GM21381 (cell line): ENCODE measurements around the gene GMDS.
A peak's percentile ranks its signal among the peaks of the same experiment; 100 is the strongest.

Experiments used
- ATAC-seq: cut with Tn5 transposase; IDR thresholded peaks from one replicate; pipeline ENCODE4 v1.9.1; 2021; ENCODE audit warnings: mild to moderate bottlenecking, moderate library complexity; ENCODE audit not compliant: unreplicated experiment

The GMDS gene

DNA sequence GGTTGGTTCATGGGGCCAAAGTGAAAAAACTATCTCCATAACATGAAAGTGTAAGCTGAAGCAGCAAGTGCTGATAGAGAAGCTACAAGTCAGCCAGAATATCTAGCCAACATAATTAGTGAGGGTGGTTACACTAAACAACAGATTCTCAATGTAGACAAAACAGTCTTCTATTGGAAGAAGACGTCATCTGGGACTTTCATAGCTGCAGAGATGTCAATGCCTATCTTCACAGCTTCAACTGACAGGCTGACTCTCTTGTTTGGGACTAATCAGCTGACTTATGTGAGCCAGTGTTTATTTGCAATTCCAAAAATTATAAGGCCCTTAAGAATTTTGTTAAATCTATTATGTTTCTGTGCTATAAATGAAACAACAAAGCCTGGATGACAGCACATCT is 63.2 kb downstream of the GMDS start:
- no peak for ATAC-seq

DNA sequence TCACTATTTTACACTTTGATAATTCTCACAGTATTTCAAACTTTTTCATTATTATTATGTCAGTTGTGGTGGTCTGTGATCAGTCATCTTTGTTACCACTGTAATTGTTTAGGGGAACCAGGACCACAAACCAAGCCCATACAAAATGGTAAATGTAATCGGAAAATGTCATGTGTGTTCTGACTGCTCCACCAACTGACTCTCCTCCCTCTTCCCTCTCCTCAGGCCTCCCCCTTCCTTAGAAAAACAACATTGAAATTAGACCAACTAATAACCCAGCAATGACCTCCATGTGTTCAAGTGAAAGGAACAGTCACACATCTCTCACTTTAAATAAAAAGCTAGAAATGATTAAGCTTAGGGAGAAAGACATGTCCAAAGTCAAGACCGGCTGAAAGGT is 63.8 kb downstream of the GMDS start:
- ATAC-seq = no peak

DNA sequence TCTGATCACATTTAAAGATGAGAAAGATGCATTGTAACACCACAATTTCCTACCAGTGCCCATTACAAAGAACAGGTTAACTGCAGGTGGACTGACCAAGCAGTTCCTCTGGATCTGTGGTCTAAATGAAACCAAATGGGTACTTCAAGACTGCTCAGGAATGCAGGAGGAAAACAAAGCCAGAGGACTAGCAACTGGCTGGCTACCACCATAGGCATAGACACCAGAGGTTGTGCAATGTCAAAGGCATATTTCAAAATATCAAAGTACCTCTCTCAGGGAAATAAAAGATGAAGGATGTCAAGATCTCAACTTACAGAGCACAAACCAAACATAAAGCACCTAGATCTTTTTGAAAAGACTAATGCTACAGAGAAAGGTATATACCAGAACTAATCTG is 65.5 kb downstream of the GMDS start:
- ATAC-seq = no peak

DNA sequence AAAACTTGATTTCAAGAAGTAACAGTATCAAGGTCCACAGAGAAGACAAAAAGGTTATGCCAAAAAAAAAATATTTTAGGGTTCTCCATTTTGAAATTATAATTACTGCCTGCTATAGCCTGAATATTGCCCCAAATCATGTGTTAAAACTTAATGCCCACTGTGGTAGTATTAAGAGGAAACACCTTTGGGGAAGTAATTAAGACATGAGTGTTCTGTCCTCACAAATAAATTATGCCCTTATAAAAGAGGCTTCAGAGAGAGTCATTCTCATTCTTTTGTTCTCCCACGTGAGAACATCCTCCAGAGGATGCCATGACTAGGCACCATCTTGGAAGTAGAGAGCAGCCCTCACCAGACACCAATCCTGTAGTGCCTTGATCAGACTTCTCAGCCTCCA is 66.2 kb downstream of the GMDS start:
- ATAC-seq = no peak

DNA sequence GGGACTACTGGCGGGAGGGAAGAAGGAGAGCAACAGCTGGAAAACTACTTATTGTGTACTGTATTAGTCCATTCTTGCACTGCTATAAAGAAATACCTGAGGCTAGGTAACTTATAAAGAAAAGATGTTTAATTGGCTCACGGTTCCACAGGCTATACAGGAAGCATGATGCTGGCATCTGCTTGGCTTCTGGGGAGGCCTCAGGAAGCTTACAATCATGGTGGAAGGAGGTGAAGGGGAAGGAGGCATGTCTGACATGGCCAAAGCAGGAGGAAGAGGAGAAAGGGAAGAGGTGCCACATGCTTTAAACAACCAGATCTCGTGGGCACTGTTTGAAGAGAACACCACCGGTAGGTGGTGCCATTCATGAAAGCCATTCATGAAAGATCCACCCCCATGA is 67.3 kb downstream of the GMDS start:
- ATAC-seq = no peak

DNA sequence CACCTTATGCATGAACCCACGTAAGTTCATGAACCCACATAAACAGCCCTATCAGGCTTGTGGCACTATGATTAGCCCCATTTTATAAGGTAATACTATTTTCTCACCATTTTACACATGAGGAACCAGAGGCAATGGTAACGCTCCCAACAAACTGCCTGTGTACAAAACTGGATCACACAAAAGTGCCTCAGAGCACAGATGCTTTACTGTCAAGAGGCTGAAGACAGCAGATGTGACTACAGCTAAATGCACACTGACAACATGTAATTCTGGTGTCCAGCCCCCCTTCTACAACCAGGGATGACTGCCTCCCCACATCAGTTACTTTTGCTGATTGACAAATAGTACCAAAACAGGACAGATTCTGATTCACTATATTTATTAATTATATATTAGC is 69.6 kb downstream of the GMDS start:
- no peak for ATAC-seq

DNA sequence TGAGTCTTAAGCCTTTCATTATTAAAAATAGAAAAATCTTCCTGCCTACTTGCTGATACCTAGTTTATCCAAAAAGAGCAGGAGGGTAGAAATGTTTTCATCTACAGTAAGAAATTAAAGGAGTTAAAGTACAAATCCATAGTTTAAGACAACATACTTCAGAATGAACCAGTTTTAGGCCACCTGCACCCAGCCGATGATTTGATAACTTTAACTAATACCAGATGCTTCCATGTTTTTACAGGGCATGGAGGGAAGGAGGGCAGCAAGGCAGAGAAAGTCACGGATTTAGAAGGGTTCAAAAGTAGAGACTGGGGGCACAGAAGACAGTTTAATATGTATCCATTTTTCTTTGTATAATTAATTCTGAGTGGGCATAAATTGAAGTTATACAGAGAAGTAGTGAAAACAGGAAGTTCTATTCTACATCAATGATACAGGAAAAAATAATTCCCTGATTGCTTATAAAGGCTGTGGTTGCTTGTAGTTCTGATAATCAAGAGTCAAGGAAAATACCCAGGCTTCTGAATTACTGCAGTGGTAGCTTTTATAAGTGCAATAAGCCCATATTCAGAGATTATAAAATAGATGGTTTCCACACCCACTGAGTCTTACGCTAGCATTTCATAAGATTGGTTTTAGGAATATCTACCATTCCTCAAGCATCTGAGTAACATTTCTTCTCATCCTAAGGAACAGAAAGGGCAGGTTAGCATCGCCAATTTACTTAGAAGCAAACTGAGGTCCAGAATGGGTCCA is 72.0 kb downstream of the GMDS start:
- ATAC-seq = no peak

DNA sequence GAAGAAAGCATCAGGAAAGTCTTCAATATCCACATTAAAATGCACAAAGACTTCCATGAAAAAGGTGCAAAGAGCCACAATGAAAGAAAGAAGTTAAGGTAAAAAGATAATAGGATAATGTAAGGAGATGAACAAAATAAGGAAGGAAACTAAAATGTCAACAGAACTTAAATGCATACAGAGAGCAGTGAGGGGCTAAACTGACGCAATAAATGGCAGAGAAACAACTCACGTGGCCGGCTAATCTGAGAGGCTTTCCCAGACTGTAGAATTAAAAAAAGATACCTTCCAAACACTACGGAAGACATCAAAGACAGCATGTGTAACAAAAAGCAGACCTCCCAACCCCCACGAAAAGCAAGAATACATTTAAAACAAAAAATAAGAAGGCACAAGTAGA is 73.7 kb downstream of the GMDS start:
- no peak for ATAC-seq

DNA sequence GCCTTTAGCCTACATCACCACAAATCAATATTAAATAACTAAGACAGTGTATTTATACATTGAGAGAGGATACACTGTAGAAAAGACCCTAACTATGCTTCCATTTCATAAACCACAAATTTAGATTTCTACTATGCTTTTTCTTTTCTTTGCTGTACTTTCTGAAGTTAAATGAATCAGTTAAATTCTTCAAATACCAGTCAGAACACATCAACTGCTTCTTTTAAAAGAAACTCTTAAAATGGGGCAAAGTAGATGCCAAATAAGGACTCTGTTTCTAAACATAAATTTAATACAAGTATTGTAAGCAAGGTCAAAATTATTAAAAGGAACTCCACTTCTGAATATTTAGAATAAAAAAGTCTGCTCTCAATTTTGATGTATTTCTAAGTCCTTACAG is 76.9 kb downstream of the GMDS start:
- ATAC-seq = no peak

DNA sequence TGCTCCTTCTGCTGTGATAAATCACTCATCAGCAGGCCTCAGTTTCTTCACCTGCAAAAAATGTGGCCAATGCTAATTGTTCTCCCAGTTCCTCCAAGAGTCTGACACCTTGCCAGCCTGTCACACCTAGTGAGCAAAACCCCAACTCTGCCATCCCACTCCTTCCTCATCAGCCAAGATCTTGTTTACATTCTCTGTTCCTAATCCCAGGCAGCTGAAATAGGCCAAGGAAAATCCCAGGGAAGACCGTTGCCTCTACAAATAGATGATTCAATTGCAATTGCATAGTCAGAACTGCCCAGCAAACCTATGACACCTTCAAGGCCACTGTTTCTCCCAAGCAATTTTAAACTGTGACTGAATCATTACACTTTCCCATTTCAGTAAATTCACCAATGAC is 78.7 kb downstream of the GMDS start:
- no peak for ATAC-seq

DNA sequence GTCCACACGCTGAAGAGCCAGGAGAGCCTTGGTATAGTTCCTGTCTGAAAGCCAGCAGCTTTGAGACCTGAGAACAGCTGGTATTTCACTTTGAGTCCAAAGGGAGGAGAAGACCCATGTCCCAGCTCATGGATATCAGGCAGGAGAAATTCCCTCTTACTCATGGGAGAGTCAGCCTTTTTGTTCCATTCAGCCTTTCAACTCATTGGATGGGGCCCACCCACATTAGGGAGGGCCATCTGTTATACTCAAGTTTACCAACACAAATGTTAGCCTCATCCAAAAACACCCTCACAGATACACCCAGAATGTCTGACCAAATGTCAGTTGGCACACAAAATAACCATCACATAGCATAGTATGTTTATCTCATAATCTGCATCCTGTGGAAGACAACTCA is 80.1 kb downstream of the GMDS start:
- no peak for ATAC-seq

DNA sequence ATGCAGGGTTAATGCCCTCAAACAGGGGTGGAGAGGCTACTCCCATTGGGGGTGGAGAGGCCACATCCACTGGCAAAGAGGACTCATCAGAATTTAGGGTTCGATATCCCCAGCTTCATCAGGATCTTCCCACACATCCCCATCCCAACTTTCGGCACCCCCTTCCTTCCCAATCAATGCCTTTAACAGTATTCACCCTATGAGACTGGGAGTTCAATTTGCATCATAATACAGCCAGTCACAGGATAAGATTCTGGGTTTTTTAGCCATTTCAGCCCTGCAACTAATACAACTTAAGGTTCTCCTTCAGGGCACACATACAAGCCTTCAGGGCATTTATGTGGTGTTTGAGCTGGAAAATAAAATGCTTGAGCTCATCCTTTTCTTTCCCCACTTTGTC is 80.9 kb downstream of the GMDS start:
- no peak for ATAC-seq

DNA sequence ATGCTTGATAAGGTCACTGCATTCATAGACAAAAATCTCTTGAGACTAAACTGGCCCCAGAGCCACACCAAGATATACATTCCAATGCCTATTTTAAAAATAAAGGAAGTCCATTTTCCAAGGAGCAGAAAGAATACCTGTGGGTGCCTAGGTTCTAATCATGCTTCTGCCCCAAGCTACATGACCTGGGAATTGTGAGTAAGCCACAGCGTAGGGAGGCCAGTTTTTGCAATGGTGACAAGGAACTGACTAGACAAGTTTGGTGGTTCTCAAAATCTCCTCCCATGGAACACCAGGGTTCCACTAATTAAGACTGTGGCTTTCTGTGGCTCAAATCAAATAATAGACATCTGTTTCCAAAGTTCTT is 83.3 kb downstream of the GMDS start:
- no peak for ATAC-seq

DNA sequence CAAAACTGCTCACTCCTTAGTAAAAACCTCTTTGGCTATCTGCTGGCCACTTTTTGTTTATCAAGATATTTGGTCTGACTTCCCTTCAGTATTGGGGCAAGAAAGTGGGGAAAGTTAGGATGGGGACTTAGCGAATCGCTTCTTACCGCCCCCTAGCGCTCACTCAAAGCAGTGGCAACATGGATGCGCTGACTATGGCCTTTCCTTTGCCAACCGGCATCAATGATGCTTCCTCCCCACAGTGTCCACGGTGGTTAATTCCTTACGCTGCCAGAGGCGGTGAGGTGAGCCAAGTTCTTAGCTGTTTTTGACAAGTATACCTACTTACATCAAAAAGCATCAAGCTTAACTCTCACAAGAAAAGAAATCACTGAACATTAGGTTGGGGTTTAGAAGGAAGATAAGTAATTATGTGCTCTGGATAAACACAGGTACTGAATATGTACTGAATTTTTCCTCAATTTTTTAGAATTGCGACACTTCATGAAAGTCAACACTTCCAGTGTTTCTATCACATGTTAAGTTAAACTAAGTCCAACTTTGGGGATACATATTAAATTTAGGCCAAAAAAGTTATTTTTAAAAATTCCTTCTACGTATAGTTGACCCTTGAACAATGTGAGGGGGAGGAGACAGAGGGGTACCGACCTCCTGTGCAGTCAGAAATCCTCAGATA is 86.7 kb downstream of the GMDS start:
- no peak for ATAC-seq

DNA sequence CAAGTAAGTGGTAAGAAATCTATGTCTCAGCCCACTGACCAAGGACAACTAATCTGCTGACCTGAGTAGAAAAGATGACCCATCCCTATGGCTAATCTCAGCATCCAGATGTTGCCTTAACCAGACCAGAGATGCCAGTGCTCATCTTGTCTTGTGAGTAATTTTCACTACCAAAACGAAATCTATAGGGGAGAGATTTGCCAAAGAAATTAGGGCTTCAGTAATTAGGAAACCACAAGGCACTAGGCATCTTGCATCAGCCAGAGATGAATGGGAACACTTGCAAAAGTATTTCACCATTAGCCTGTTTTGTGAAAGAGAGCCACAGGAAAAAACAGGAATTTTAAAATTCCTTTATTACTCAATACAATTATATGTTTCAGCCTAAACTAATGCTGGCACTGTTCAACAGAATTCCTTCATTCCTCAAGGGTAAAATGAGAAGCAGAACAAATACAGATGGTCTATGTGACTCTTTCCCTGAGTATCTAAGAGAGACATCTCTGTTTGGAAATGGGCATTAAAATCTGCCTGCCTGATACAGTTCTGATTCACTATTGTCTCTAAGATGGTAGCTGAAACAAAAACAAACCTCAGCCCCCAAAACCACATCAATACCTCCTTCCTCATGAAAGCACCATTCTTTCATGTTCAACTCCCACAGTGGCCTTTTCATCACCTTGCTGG is 87.8 kb downstream of the GMDS start:
- ATAC-seq = peak; percentile 56

DNA sequence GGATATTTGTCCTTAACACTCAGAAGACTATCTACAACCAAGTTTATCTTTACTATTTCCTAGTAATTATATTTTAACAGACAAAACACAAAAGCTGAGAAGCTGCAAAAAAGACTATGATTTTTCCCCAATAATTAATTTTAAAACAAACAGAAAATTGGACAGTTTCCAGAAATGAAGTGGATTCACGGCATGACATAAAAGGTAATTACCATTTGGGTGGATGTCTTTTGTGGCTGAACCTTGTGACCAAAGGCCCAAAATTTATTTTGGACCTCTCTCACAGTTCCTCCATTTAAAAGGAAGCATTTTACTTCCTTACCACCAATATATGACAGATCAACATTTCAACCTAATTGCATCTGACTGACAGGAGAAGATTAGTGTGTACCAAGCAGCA is 90.2 kb downstream of the GMDS start:
- ATAC-seq = no peak

DNA sequence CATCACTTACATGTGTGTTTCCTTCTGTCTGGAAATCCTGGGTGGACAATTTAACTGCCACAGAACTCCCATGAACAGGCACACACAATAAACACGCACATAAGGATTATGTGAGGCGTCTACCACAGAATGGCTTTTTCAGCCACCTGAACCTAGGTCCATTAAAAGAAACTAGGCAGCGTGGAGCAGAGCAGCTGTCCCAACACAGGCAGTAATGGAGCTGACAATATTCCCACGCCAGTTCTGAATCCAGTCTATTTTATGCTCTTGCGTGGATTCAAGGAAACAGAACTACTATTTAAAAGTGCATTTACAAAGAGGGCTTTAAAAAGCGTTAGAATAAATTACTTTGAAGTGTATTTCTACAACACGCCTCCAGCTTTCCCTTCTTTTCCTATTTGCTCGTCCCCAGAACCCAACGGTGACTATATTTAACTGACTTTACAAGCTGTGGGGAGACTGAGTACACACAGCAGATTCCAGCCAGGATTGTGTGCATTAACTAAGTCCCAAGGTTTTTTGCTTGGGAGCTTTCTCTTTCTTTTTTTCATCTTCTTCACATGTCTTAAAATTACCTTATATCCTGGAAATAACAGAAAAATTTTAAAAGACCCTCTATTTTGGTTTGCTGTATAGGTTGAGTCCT is 95.9 kb downstream of the GMDS start:
- no peak for ATAC-seq

DNA sequence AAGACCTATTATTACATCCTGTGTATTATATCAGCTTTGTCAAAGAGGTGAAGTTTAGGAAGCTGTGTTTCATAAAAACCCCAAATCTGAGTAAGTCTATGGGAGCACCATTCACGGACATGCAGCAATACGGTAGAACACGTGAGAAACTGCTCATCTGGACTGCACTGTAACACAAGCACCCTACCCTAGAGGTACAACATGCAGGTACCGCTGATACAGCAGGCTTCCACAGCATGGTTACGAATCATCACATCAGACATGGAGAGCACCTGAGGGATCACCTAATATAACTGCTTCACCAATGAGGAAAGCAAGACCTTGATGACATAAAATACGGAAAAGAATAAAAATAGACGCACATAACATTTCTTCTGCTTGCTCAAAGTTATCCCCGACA is 96.7 kb downstream of the GMDS start:
- ATAC-seq = no peak

DNA sequence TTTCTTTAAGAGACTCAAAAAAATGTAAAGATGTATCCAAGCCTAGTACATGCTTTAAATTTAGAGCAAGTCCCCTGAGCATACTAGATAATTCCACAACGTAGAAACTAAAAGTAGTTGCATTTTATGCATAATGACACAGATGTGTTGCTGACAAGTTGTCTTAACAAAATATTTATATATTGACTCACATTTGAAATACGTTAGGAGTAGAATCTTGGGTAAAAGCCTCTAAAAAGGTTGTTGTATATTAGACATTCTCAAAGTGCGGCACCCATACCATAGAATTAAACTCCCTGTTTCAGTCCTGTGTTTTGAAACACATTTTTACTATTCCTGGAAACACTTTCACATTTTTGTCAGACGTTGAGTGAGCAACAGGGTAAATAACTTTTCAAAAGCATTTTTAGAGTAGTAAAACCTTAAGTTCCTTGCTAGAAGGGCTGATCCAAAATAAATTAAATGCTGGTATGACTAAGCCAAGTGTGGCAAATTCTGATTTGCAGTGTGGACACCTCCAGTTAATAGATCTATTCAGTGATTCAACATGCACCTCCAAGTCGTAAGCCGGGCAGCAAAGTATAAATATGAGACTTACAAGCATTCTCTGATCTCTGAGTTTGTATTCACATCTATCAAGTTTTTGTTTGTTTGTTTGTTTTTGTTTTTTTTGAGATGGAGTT is 97.5 kb downstream of the GMDS start:
- no peak for ATAC-seq

DNA sequence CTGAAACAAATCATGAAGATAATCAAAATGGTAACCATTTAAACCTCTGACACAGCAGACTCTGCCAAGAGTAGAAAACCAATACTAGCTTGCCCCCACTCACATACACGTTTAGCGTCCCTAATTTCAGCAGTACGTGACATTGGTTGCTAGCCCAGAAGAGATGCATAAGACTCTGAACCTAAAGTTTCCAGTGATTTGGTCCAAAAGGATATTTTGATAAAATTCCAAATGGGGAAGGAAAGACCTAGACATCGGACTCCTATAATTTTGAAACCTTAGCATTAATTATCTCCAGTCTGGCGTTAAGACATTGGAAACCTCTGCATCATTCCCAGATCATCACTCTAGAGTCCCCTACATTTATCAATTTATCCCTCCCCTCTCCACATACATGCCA is 98.1 kb downstream of the GMDS start:
- ATAC-seq = no peak

DNA sequence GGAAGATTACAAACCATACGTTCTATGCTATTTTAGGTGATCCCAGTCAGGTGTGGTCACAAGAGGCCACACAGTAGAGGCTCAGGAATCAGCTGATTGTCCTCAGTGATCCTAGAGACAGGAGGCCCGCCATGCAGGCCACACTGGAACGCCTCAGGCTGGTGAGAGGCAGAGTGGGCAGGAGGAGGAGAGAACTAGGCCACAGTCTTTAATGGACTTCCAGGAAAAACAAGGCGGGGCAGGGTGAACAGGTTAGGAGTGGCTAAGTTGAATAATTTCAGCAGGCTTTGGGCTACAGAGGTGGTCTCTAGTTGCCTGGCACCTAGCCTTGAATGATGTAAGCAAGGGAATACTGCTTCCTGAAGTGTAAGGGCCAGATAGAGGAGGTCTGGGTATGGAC is 101.2 kb downstream of the GMDS start:
- ATAC-seq = no peak
